GM19240 (cell line): Measurements from ENCODE around the gene SLITRK2.

Experiments used
- DNase-seq: peaks from one replicate; pipeline ENCODE4 v3.0.0; 2011; ENCODE audit warnings: low spot score; ENCODE audit not compliant: insufficient read length

Gene SLITRK2

DNA sequence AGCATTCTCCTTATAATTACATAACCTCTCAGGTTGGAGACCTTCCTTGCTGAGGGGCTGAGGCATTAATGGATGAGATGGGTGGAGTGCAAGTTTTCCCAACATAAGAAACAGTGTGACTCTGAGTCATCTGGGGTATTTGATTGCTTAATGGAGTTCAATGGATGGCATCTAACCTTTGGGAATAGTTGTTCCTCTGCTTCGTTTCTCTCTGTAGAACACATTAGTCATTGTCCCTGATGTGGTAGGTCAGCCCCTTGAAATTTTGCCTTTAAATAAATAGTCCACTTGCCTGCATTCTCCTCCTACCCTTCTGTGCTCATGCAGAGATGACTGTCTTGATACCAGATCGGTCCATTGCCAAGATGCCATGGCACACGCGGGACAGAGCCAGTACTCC, 38.6 kb downstream of the SLITRK2 start:
- DNase-seq = no peak

DNA sequence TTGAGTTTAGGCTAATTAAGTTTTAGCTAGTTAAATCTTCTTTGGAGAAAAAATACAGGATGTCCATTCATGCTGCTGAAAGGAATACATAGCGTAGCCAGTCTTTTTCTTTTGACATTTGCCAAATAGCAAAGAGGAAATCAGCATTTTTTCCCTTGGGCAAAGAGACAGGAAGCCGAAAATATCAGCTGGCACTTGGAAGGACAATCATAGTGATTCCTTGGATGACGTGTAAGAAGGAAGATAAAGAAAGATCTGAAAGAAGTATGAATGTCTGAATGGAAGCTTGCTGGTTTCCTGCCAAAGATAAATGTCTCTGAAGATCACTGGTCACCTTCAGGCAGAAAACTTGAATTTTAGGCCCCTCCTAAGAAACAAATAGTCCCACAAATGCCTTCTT, 44.2 kb downstream of the SLITRK2 start:
- no peak for DNase-seq

DNA sequence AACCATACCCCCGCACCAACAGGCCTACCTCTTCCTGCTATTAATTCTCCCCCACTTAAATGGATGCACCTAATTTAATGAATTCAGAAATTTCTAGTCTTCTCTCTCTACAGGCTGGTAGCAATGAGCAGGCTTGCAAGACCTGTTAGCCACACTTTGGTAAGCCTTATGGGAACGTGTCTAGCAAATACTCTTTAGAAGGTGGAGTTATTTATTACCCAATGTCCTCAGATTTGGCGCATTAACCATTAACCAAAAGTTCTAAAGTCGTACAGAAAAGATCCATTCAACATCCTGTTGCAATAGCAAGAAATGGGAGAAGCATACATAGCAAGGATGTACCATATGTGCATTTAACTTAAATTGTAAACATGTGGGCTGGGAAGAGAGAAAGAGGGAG, 47.5 kb downstream of the SLITRK2 start:
- DNase-seq = no peak
